ENCODE results near the gene CHRM4.

GRCh38 chr11:46420513-46420912, 28.9 kb upstream of the CHRM4 start:
- TF ChIP-seq CTCF (IDR thresholded peaks at IDR 0.05) (no peak), ZFX (IDR thresholded peaks at IDR 0.05; ENCODE audit: borderline replicate concordance) (no peak)

Measured in 22Rv1 (cell line).